ENCODE results near the gene RNF167. TPM values are rescaled to one million over a fixed set of nuclear protein-coding genes. Genes with fewer than 3 reads are reported as not detected.
A peak's percentile ranks its signal among the peaks of the same experiment; 100 is the strongest.

RNF167 gene
- polyA plus RNA-seq, 1 donor = 72.7 TPM

GRCh38 chr17:4938688-4939545 lies 1.2 kb upstream of the RNF167 start:
- DNase-seq (ENCODE audit: low read depth) = no peak

DNA sequence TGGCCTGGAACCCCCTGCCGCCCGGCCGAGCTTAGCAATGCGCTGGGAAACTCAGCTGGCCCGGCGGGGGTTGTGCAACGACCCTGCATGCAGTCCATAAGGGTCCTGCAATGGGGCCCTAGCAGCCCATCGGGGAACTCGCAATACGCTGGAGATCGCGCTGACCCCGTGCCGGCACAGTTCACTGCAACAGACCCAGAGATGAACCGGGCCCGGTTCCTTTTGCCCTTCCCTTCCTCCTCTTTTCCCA lies 597 bp upstream of the RNF167 start:
- DNase-seq (ENCODE audit: low read depth) = no peak

- DNase-seq (ENCODE audit: low read depth) = peak; percentile 79
These were observed 669 bp downstream of the RNF167 start for GRCh38 chr17:4940555-4941318.

- DNase-seq (ENCODE audit: low read depth) = no peak
These were observed 1.2 kb downstream of the RNF167 start for GRCh38 chr17:4941319-4941610.

DNA sequence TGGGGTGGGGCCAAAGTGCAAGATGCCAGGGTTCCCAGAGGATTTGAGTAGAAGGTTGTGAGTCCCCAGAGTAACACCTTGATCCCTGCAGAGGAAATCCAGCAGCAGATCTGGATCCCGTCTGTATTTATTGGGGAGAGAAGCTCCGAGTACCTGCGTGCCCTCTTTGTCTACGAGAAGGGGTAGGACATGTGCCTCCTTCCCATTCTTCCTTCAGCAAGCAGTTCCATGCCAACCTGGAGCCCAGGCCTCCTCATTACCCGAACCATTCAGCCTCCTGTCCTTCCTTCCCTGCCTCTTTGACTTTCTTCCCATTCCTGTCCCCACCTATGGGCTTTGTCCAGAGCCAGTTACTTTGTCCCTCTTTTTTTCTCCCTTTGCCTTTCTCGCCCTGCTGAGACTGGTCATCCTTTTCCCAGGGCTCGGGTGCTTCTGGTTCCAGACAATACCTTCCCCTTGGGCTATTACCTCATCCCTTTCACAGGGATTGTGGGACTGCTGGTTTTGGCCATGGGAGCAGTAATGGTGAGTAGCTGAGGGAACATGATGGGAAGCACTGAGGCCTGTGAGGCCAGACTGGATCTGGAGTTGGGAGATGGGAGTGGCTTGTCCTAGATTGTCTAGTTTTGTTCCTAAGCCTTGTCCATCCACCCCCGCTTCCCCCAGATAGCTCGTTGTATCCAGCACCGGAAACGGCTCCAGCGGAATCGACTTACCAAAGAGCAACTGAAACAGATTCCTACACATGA lies 2.9 kb downstream of the RNF167 start:
- no peak for DNase-seq (ENCODE audit: low read depth)

- no peak for DNase-seq (ENCODE audit: low read depth)
These were observed 4.1 kb downstream of the RNF167 start for GRCh38 chr17:4944163-4944553.

- no peak for DNase-seq (ENCODE audit: low read depth)
These were observed 4.6 kb downstream of the RNF167 start for GRCh38 chr17:4944554-4945175.

DNA sequence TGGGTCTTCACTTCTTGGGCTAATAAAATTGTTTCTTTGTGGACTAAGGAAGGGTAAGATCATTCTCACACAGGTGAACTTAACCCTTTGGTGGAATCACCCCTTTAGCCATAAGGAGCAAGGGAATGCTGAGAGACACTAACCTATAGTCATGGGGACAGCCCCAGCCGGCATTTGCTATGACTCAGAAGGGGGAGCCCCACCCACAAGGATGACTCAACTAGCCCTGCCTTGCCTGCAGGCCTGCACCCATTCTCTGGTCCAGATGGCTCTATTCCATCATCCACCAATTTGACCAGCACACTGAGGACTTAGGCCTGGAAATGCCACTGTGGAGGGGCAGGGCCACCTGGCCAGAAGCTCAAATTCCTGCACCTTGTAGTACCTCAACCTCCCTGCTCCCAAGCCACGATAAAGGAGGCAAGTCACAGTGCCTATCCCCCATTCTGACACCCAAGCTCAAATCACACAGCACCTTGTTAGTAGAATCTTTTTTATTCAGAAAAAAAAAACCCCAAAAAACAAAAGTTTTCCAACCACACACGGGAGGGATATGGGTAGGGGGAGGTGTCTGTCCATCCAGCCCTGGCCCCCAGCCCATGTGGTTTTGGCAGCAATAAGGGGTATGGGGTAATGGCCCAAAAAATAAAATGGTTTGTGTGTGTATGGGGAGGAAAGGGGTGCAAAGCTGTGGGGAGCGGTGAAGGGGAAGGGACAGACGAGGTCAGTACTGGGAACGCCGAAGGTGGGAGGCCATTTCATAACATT lies 5.3 kb downstream of the RNF167 start:
- no peak for DNase-seq (ENCODE audit: low read depth)

DNA sequence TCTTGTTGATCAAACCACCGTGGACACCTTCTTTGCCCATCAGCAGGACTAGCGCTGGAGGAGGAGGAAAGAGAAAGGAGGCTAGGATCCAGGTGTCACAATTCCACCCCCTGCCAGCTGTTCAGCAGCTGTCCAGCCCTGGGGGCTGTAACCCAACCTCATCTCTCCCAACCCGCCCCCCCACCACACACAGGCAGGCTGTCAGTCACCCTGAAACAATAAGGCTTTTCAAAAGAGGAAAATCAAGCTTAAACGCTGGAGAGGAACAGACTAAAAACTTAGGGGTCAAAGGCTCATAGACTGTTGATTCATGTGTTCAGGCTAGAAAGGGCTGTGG lies 5.8 kb downstream of the RNF167 start:
- no peak for DNase-seq (ENCODE audit: low read depth)

DNA sequence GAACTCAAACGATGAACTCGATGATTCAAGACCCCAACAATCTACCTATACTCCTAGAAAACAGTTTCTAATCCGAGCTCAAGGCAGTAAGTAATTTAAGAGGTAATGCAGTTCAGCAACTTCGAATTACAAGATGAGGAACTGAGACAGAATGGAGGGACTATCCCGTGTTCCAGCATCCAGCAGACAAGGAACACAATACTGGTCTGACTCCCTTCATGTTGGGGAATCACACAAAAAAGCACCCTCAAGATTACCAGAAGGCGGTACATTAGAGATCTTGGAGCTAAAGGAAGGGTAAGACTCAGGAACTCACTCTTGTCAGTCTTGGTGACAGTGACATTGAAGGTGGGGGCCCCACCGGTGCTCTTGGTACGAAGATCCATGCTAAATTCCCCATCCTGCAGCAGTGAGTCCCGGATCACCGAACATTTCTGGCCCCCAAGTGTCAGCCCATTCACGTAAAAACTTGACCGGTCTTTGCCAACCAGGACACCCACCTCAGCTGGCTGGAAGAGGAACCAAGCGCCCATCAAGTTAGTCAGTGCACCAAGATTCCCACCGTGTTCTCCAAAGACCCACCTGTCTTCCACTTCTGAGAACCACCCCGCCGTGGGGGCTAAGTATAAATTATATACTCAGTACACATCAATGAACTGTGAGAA lies 6.4 kb downstream of the RNF167 start:
- DNase-seq (ENCODE audit: low read depth) = no peak

DNA sequence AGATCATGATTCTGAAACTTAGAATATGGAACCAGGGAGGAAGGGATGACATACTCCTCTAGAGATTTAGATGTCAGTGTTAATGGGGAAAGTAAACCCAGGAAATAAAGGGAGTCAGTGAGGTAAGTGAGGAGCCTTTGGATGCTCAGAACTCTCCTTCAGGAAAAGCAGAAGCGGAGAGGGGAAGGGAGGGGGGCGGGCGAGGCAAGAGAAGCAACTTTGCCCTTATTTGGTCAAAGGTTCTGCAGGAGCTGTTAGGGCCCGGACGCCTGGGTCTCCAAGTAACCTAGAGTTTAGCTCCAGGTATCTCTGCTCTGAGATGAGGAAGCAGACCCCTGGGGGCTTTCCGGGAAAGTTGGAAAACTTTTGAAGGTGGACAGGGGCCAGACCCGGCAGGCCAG lies 6.9 kb downstream of the RNF167 start:
- DNase-seq (ENCODE audit: low read depth) = no peak

DNA sequence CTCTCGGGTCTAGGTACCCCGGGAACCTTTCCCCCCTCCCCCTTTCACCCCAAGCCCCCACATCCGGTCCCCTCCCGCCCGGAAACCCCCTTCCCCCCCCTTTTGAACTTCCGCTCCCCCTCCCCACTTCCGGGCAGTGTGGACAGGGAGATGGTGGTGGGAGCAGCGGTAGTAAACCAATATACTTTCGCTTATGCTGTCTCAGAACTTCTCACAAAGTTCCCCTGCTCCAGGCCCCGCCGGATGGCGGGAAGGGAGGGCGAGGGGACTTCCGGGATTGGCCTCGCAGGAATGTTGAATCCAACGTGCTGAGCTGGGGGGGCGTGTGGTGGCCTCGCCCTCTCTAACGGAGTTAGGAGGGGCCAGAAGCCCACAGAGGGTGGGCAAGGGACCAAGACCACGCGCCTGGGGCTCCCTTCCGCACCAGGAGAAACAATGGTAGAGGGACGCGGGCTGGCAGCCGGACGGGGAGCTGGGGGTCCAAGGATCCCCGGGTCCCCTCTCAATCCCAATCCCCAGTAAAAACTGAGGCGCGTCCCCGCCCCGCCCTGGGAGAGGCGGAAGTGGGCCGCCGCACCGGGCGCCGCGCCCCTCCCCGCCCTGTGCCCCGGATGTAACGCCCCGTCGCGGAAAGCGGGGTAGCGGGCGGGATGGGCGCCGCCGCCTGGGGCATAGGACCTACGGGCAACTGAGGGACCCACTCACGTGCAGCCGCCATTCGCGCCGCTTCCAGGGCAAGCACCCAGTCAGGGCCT lies 7.5 kb downstream of the RNF167 start:
- DNase-seq (ENCODE audit: low read depth) = no peak

DNA sequence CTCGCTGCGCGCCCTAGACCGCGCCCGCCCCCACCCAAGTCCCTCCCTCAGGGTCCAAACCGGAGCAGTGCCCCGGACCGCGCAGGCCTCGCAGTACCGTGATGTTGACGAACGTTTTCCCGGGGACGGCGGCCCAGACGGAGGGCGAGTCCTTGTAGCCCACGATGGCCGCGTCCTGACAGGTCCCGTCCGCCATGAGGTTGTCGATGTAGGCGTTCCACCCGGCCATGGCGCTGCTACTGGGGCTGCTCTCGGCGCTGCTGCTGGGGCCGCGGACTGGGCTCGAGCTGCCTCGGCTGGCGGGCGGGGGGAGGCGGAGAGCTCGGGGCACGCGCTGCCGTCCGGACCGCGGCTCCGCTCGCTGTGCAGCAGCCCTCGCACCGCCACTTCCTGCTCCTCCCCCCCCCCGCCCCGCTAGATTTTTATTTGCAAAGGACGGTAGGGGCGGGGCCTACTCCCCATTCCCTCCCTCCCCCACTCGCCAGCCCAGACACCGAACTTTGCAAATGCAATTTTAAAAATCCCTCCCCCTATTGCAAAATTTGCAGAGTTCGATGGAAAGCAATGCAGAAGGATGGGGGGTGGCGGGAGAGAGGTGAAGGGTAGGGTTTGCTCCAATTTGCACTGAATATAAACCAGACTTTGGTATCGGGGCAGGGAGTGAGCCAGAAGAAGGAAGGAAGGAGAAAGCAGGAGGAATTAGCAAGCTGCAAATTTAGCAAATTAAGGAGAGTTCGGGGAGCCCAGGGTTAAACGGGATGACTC lies 8.3 kb downstream of the RNF167 start, which contains the start of gene PFN1:
Gene PFN1 (minus strand): TSS at position 365 of the 765 bp plus-strand sequence. CDS start 136 bp downstream, at position 229.
- DNase-seq (ENCODE audit: low read depth) = peak; percentile 88

- DNase-seq (ENCODE audit: low read depth) = peak; percentile 81
These were observed 8.9 kb downstream of the RNF167 start for GRCh38 chr17:4948931-4949320.

GRCh38 chr17:4949321-4950074 lies 9.4 kb downstream of the RNF167 start:
- DNase-seq (ENCODE audit: low read depth) = no peak

DNA sequence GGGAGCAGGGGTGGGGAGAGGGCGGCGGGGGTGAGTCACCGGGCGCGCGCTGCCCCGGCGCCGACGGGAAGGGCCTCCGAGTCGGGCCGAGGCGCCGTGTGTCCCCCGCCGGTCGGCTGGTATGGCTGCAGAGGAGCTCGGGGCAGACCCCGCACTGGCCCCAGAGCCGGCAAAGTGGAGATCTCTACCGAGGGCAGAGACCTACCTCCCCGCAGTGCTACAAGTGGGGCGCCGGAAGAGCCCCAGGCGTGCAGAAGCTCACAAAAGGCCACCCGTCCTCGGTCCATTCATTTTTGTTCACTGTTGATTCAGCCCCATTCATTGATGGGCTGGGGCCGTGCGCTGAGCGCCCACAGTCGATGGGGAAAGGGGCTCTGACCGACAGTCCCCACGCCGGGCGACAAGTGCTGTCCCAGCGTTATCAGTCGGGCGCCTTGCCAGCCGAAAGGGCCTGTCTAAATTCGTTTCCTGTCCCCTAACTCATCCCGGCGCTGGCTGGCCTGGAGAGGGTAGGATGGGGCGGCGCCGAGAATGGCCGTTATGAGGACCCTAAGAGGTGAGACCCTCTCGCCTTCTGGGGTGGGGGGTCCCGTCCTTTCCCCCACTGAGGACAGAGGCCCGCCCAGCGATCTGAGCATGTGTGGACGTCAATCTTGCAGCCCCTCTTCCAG lies 10.1 kb downstream of the RNF167 start:
- no peak for DNase-seq (ENCODE audit: low read depth)

- DNase-seq (ENCODE audit: low read depth) = no peak
These were observed 10.7 kb downstream of the RNF167 start, which contains the start of gene ENO3 for GRCh38 chr17:4950746-4951204. TSS of gene ENO3 (plus strand) at chr17:4951119. CDS start at chr17:4951830, 711 bp downstream.

- DNase-seq (ENCODE audit: low read depth) = no peak
These were observed 11.4 kb downstream of the RNF167 start for GRCh38 chr17:4951486-4951885.

Data from forelimb muscle (tissue), 1 donor.